ENCODE data around the gene KCNQ1. TPM values are rescaled to one million over a fixed set of nuclear protein-coding genes. Genes with fewer than 3 reads are reported as not detected.

Gene KCNQ1
- total RNA-seq, 1 donor from 2014 or later = 0.86 TPM

- Mint-ChIP-seq H3K9me3 (no peaks in the 10 kb centered on the region), H3K36me3 (ENCODE audit: low read depth) (no peaks in the 10 kb centered on the region), H3K27ac (ENCODE audit: unreplicated experiment) (peak overlapping the region; percentile 19), H3K4me3 (peak overlapping the region; percentile 97), H3K4me1 (peaks cover 11% of the 10 kb centered on the region), H3K27me3 (ENCODE audit: low read depth) (peaks cover 5% of the 10 kb centered on the region)
- TF ChIP-seq CTCF (conservative IDR thresholded peaks at IDR 0.05) = no peak
- no peak for DNase-seq (ENCODE audit: low read depth, low spot score)
Observed at GRCh38 chr11:2402106-2402505, 42.7 kb upstream of the KCNQ1 start.

- peak overlapping the region; percentile 78 for H3K4me3 Mint-ChIP-seq
Observed at GRCh38 chr11:2402890-2403645, 41.7 kb upstream of the KCNQ1 start.

GRCh38 chr11:2404735-2405196 is 40.0 kb upstream of the KCNQ1 start:
- Mint-ChIP-seq H3K27ac (ENCODE audit: unreplicated experiment) (no peak overlapping the region), H3K4me3 (peak overlapping the region; percentile 38), H3K36me3 (ENCODE audit: low read depth) (no peaks in the 10 kb centered on the region), H3K9me3 (no peaks in the 10 kb centered on the region), H3K4me1 (peaks cover 11% of the 10 kb centered on the region), H3K27me3 (ENCODE audit: low read depth) (peaks cover 5% of the 10 kb centered on the region)
- no peak for TF ChIP-seq CTCF (conservative IDR thresholded peaks at IDR 0.05)
- DNase-seq (ENCODE audit: low read depth, low spot score) = no peak

More at GRCh38 chr11:2402890-2403645, 41.7 kb upstream of the KCNQ1 start:
- Mint-ChIP-seq H3K9me3 (no peaks in the 10 kb centered on the region), H3K36me3 (ENCODE audit: low read depth) (no peaks in the 10 kb centered on the region), H3K27me3 (ENCODE audit: low read depth) (peaks cover 5% of the 10 kb centered on the region), H3K4me1 (peaks cover 11% of the 10 kb centered on the region), H3K27ac (ENCODE audit: unreplicated experiment) (no peak overlapping the region)
- TF ChIP-seq CTCF (conservative IDR thresholded peaks at IDR 0.05) = no peak
- DNase-seq (ENCODE audit: low read depth, low spot score) = no peak

- no peak for TF ChIP-seq CTCF (conservative IDR thresholded peaks at IDR 0.05)
- H3K9me3 Mint-ChIP-seq = no peaks in the 10 kb centered on the region
- H3K27ac Mint-ChIP-seq (ENCODE audit: unreplicated experiment) = no peak overlapping the region
- H3K27me3 Mint-ChIP-seq (ENCODE audit: low read depth) = no peaks in the 10 kb centered on the region
- peak overlapping the region; percentile 82 for H3K4me3 Mint-ChIP-seq
- DNase-seq (ENCODE audit: low read depth, low spot score) = no peak
- H3K36me3 Mint-ChIP-seq (ENCODE audit: low read depth) = no peaks in the 10 kb centered on the region
- H3K4me1 Mint-ChIP-seq = peaks cover 2% of the 10 kb centered on the region
Observed at GRCh38 chr11:2406451-2406850, 38.4 kb upstream of the KCNQ1 start.

GRCh38 chr11:2406878-2407410 is 37.9 kb upstream of the KCNQ1 start:
- DNase-seq (ENCODE audit: low read depth, low spot score) = no peak
- Mint-ChIP-seq H3K27ac (ENCODE audit: unreplicated experiment) (no peak overlapping the region), H3K9me3 (no peaks in the 10 kb centered on the region), H3K27me3 (ENCODE audit: low read depth) (no peaks in the 10 kb centered on the region), H3K36me3 (ENCODE audit: low read depth) (no peaks in the 10 kb centered on the region), H3K4me3 (no peak overlapping the region), H3K4me1 (no peaks in the 10 kb centered on the region)
- TF ChIP-seq CTCF (conservative IDR thresholded peaks at IDR 0.05) = no peak
